Posterior vena cava (tissue), 2 donors: ENCODE results near the gene SRGAP2C. TPM values are rescaled to one million over a fixed set of nuclear protein-coding genes. Genes with fewer than 3 reads are reported as not detected.
A peak's percentile ranks its signal among the peaks of the same experiment; 100 is the strongest.
"Not testable (repeated sequence)": the region's sequence is repeated elsewhere in the genome, so short reads cannot be mapped to it uniquely, and the experiment has no call there.

Source experiments
- DNase-seq: peaks from one replicate; pipeline ENCODE4 v3.0.0-alpha.2; 2020; ENCODE audit warnings: low spot score
- intact Hi-C, 2 donors: fragments of 100-400 bp; cut with DNase I; formaldehyde crosslinking; loops; one replicate each; pipeline versions ENCODE4 v1.14.1 to v1.14.2; 2022 to 2023
- total RNA-seq, 2 donors: library from RNA; stranded (reverse); fragmentation: NEBNext Ultra II Directional; extraction: Animal tissue kit (Norgen Biotek cat#: 25700); gene quantifications; one replicate each; pipeline ENCODE4 v1.2.1, GENCODE V29; 2021
- donor health status: DM: yes; HTN: yes; CAD: no.
- donor health status: DM: yes; HTN: yes; CAD: no.

SRGAP2C gene
- total RNA-seq, 2 donors from 2014 or later = 28.3 to 29.3 TPM

- DNase-seq, intact Hi-C loops: not testable (repeated sequence)
These were observed 207.4 kb downstream of the SRGAP2C start for GRCh38 chr1:121392130-121392529.

GRCh38 chr1:121395718-121396201, 211.0 kb downstream of the SRGAP2C start:
- intact Hi-C loops, DNase-seq: not testable (repeated sequence)

GRCh38 chr1:121396335-121397081, 211.7 kb downstream of the SRGAP2C start:
- peak; percentile 83 for DNase-seq
- intact Hi-C loops = not testable (repeated sequence)

- DNase-seq = not testable (repeated sequence)
These were observed 212.3 kb downstream of the SRGAP2C start for GRCh38 chr1:121397101-121397500.

GRCh38 chr1:121399193-121399592, 214.4 kb downstream of the SRGAP2C start:
- DNase-seq, intact Hi-C loops: not testable (repeated sequence)

More at GRCh38 chr1:121397101-121397500, 212.3 kb downstream of the SRGAP2C start:
- intact Hi-C loops = not testable (repeated sequence)

GRCh38 chr1:121400108-121400507, 215.3 kb downstream of the SRGAP2C start:
- DNase-seq, intact Hi-C loops: not testable (repeated sequence)

- intact Hi-C loops, DNase-seq: not testable (repeated sequence)
These were observed 216.0 kb downstream of the SRGAP2C start for GRCh38 chr1:121400541-121401310.

GRCh38 chr1:121401375-121401955, 216.7 kb downstream of the SRGAP2C start:
- not testable (repeated sequence) for DNase-seq

GRCh38 chr1:121403254-121403653, 218.5 kb downstream of the SRGAP2C start:
- DNase-seq, intact Hi-C loops: not testable (repeated sequence)

More at GRCh38 chr1:121401375-121401955, 216.7 kb downstream of the SRGAP2C start:
- intact Hi-C loops = not testable (repeated sequence)

- no peak for DNase-seq
- intact Hi-C loops = no loop called here
These were observed 223.6 kb downstream of the SRGAP2C start for GRCh38 chr1:121408354-121408753.

GRCh38 chr1:121413821-121414220, 229.0 kb downstream of the SRGAP2C start:
- DNase-seq = no peak
- intact Hi-C loops = no loop called here

GRCh38 chr1:121414905-121415304, 230.1 kb downstream of the SRGAP2C start:
- DNase-seq = no peak
- intact Hi-C loops = no loop called here

GRCh38 chr1:121417325-121417923, 232.6 kb downstream of the SRGAP2C start:
- DNase-seq = no peak
- intact Hi-C loops = no loop called here

GRCh38 chr1:121418369-121419049, 233.7 kb downstream of the SRGAP2C start:
- DNase-seq = no peak
- intact Hi-C loops = no loop called here

- DNase-seq, intact Hi-C loops: not testable (repeated sequence)
These were observed 234.4 kb downstream of the SRGAP2C start for GRCh38 chr1:121419050-121419615.

GRCh38 chr1:121421490-121421889, 236.7 kb downstream of the SRGAP2C start:
- intact Hi-C loops, DNase-seq: not testable (repeated sequence)

GRCh38 chr1:121423956-121424355, 239.2 kb downstream of the SRGAP2C start:
- intact Hi-C loops, DNase-seq: not testable (repeated sequence)

GRCh38 chr1:121433517-121433916, 248.7 kb downstream of the SRGAP2C start:
- intact Hi-C loops, DNase-seq: not testable (repeated sequence)
